K562 (cell line): ENCODE data around the gene ZNF622. TPM values are rescaled to one million over a fixed set of nuclear protein-coding genes. Genes with fewer than 3 reads are reported as not detected.

Experiments used
- ATAC-seq: fragments of 200-7000 bp; cut with Tn5 transposase; 3 replicates; pipeline ENCODE4 v1.9.1; 2020; ENCODE audit warnings: moderate library complexity
- BruUV-seq: library from RNA; stranded (reverse); fragments of 400-500 nt; replicated peaks from 2 replicates; lab custom pipeline; 2021; lab: Mats Ljungman, UMichigan
- CTCF ChIA-PET: fragments of 300-600 bp; formaldehyde crosslinking; extraction: SDS; loops from one replicate; lab custom pipeline; 2021; ENCODE audit warnings: low intra/inter-chr PET ratio; lab: Yijun Ruan, JAX
- POLR2A ChIA-PET: fragments of 300-600, 350-650 bp; sonication (Branson Sonifier 250); formaldehyde crosslinking; extraction: SDS; loops from one replicate; lab custom pipeline; 2021; ENCODE audit warnings: antibody characterized with exemption, inconsistent platforms; lab: Yijun Ruan, JAX
- DNase-seq, 4 experiments: peaks; one replicate each; pipeline versions ENCODE4 v3.0.0 to v3.0.0-alpha.2; 2011 to 2018; ENCODE audit warnings: low spot score in 3 of 4, mixed read lengths in 3 of 4; ENCODE audit errors: extremely low read depth in 1 of 4
- FAIRE-seq: peaks from 2 replicates; lab custom pipeline; 2011; peaks lifted over from hg19 to GRCh38; lab: Jason Lieb, UNC
- H2AFZ ChIP-seq: 2 replicates; pipeline ENCODE4 v1.6.0; 2011; ENCODE audit warnings: low read depth, low read length, control low read depth, inconsistent platforms
- H3K27ac ChIP-seq: fragments of 200-600 bp; 3 replicates; pipeline ENCODE4 v1.8.0; 2011; ENCODE audit warnings: low read depth, mild to moderate bottlenecking, control low read depth, inconsistent platforms, low read length, moderate library complexity, mixed read lengths; ENCODE audit errors: extremely low read depth
- H3K27me3 ChIP-seq, 2 experiments: fragments of 300-600 bp in 1 of 2; 2 replicates in 1 of 2; 3 replicates in 1 of 2; pipeline versions ENCODE4 v1.6.0 to v1.8.0; 2011; ENCODE audit warnings: inconsistent platforms in 2 of 2, low read length in 2 of 2, mild to moderate bottlenecking in 1 of 2, mixed read lengths in 1 of 2, moderate library complexity in 1 of 2; ENCODE audit not compliant: control insufficient read depth in 2 of 2, insufficient read depth in 2 of 2
- H3K36me3 ChIP-seq: fragments of 300-600 bp; 3 replicates; pipeline ENCODE4 v1.8.0; 2011; ENCODE audit warnings: mild to moderate bottlenecking, low read length, inconsistent platforms; ENCODE audit not compliant: control insufficient read depth, insufficient read depth
- H3K4me1 ChIP-seq, 2 experiments: fragments of 200-600 bp in 1 of 2; replicated peaks in 1 of 2; 2 replicates in 1 of 2; 3 replicates in 1 of 2; pipeline versions ENCODE4 v1.5.1 to v1.8.0; 2011; ENCODE audit warnings: inconsistent platforms in 2 of 2, low read length in 2 of 2, mild to moderate bottlenecking in 1 of 2, mixed read lengths in 1 of 2, moderate library complexity in 1 of 2; ENCODE audit not compliant: control insufficient read depth in 2 of 2, insufficient read depth in 2 of 2
- H3K4me2 ChIP-seq: 2 replicates; pipeline ENCODE4 v1.6.1; 2011; ENCODE audit warnings: low read length, control low read depth, inconsistent platforms, mixed read lengths; ENCODE audit not compliant: insufficient read depth
- H3K4me3 ChIP-seq: fragments of 200-600 bp; sonication (generic), shearing (Covaris generic); 2 replicates; pipeline ENCODE4 v1.5.1; 2016; ENCODE audit warnings: control low read depth, inconsistent platforms
- H3K79me2 ChIP-seq: fragments of 200-600 bp; 3 replicates; pipeline ENCODE4 v1.8.0; 2011; ENCODE audit warnings: low read length, inconsistent platforms; ENCODE audit not compliant: control insufficient read depth, insufficient read depth
- H3K9ac ChIP-seq, 2 experiments: 2 replicates each; pipeline versions ENCODE4 v1.6.0 to v1.6.1; 2011; ENCODE audit warnings: low read depth in 2 of 2, low read length in 2 of 2, control low read depth in 1 of 2, inconsistent platforms in 1 of 2, mild to moderate bottlenecking in 1 of 2, mixed read lengths in 1 of 2; ENCODE audit not compliant: insufficient read depth in 1 of 2
- H3K9me1 ChIP-seq: one replicate; pipeline ENCODE4 v1.6.0; 2011; ENCODE audit warnings: inconsistent platforms, mild to moderate bottlenecking, low read length, moderate library complexity; ENCODE audit not compliant: control insufficient read depth, insufficient read depth
- H3K9me3 ChIP-seq: replicated peaks from 2 replicates; pipeline ENCODE4 v1.5.1; 2011; ENCODE audit warnings: low read depth, low read length, inconsistent platforms; ENCODE audit not compliant: control insufficient read depth, insufficient read depth
- H4K20me1 ChIP-seq: replicated peaks from 2 replicates; pipeline ENCODE4 v1.6.1; 2011; ENCODE audit warnings: low read length, inconsistent platforms, mixed read lengths; ENCODE audit not compliant: control insufficient read depth, insufficient read depth
- BRD4 ChIP-seq: fragments of 200-600 bp; sonication (generic); IDR thresholded peaks from 2 replicates; pipeline ENCODE4 v1.6.1; 2017; ENCODE audit warnings: inconsistent platforms
- HEY1 ChIP-seq: fragments of 250-450 bp; sonication (Bioruptor Pico); IDR thresholded peaks from 2 replicates; pipeline ENCODE4 v1.5.0; 2020; ENCODE audit warnings: mild to moderate bottlenecking, moderate library complexity, borderline replicate concordance
- MYC ChIP-seq, 2 experiments: fragments of 250-450 bp in 1 of 2; sonication (Bioruptor Pico) in 1 of 2; IDR thresholded peaks; 2 replicates each; pipeline versions ENCODE4 v1.5.1 to v1.6.1; 2012 to 2021; ENCODE audit warnings: low read depth in 2 of 2, borderline replicate concordance in 1 of 2, improper control_type of control experiment in 1 of 2, low read length in 1 of 2, mild to moderate bottlenecking in 1 of 2, moderate library complexity in 1 of 2
- NFIC ChIP-seq: fragments of 450-650 bp; IDR thresholded peaks from 2 replicates; pipeline ENCODE4 v1.6.1; 2017; ENCODE audit warnings: mild to moderate bottlenecking, inconsistent platforms
- ZC3H4 ChIP-seq: sonication (generic); formaldehyde crosslinking; IDR thresholded peaks from 2 replicates; pipeline ENCODE4 v1.9.0; 2021; ENCODE audit warnings: missing genetic modification reagents, borderline replicate concordance
- ZKSCAN3 ChIP-seq: fragments of 250-450 bp; sonication (Bioruptor Pico); IDR thresholded peaks from 2 replicates; pipeline ENCODE4 v1.4.0; 2020
- ZNF197 ChIP-seq: fragments of 200-800 bp; sonication (Bioruptor generic); IDR thresholded peaks from 2 replicates; pipeline ENCODE4 v1.6.1; 2016; ENCODE audit warnings: low read depth, missing genetic modification characterization, missing compliant biosample characterization
- WGBS: fragments of 100-300 bp; shearing (Covaris generic); methylation state at CpG from one replicate; pipeline ENCODE4 v1.1.6; 2016; ENCODE audit warnings: low coverage, mixed read lengths; ENCODE audit not compliant: insufficient coverage; ENCODE audit errors: missing lambda C conversion rate; 5-methylcytosine and 5-hydroxymethylcytosine counted together
- in situ Hi-C: fragments of 300-500 bp; cut with MboI; formaldehyde crosslinking; loops from 4 replicates; pipeline ENCODE4 v1.15.0; 2018; ENCODE audit warnings: inconsistent platforms, mixed read lengths
- intact Hi-C: fragments of 100-400 bp; cut with micrococcal nuclease; formaldehyde crosslinking; loops from 2 replicates; pipeline ENCODE4 v1.14.2; 2022
- polyA plus RNA-seq, 8 experiments: library from polyadenylated mRNA; depleted of rRNA in 4 of 8; stranded (reverse) in 5 of 8; unstranded in 3 of 8; fragments of >200 nt; fragmentation: Nextera tagmentation in 2 of 8; fragmentation: Illumina TruSeq in 1 of 8; extraction: Ambion mirVana in 2 of 8; extraction: Trizol in 1 of 8; gene quantifications; 2 replicates each; pipeline versions ENCODE4 v1.2.1 to v1.2.3, GENCODE V29; 2011 to 2014; ENCODE audit warnings: inconsistent platforms in 1 of 8, missing spikeins in 1 of 8
- total RNA-seq, 7 experiments: library from RNA; depleted of rRNA in 6 of 7; stranded (reverse); fragments of >200 nt in 6 of 7; fragmentation: Illumina TruSeq in 2 of 7; extraction: Trizol in 2 of 7; gene quantifications; 2 replicates each; pipeline versions ENCODE4 v1.2.1 to v1.2.3, GENCODE V29; 2011 to 2021; ENCODE audit warnings: low replicate concordance in 1 of 7
- TF ChIP-seq, protein P1 (sequence below): sonication (generic); formaldehyde crosslinking; IDR thresholded peaks from 2 replicates; pipeline ENCODE4 v1.8.1; 2023; ENCODE audit warnings: missing genetic modification reagents, mild to moderate bottlenecking, borderline replicate concordance

The ZNF622 gene
- total and polyA plus RNA-seq, 9 of the 15 experiments (the other 6 are each of a cell fraction or from before 2014, with no cell fraction given): 9.6 to 51.5 (median 32.3) TPM

DNA sequence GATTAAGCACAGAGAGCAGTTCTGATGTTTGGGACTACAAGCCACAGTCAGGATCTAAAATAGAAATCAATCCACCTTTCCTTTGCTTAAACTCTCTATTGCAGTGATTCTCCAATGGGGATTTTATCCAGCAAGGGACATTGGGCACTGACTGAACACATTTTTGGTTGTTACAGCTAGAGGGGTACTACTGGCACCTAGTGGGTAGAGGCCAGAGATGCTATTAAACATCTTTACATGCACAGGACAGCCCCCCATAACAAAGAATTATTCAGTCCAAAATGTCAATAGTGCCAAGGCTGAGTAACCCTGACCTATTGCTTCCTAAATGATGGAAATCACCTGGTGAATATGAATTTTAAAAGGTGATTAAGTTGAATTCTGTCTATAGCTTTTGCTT is 12.0 kb downstream of the ZNF622 start (continued):
- TF ChIP-seq, protein P1, sequence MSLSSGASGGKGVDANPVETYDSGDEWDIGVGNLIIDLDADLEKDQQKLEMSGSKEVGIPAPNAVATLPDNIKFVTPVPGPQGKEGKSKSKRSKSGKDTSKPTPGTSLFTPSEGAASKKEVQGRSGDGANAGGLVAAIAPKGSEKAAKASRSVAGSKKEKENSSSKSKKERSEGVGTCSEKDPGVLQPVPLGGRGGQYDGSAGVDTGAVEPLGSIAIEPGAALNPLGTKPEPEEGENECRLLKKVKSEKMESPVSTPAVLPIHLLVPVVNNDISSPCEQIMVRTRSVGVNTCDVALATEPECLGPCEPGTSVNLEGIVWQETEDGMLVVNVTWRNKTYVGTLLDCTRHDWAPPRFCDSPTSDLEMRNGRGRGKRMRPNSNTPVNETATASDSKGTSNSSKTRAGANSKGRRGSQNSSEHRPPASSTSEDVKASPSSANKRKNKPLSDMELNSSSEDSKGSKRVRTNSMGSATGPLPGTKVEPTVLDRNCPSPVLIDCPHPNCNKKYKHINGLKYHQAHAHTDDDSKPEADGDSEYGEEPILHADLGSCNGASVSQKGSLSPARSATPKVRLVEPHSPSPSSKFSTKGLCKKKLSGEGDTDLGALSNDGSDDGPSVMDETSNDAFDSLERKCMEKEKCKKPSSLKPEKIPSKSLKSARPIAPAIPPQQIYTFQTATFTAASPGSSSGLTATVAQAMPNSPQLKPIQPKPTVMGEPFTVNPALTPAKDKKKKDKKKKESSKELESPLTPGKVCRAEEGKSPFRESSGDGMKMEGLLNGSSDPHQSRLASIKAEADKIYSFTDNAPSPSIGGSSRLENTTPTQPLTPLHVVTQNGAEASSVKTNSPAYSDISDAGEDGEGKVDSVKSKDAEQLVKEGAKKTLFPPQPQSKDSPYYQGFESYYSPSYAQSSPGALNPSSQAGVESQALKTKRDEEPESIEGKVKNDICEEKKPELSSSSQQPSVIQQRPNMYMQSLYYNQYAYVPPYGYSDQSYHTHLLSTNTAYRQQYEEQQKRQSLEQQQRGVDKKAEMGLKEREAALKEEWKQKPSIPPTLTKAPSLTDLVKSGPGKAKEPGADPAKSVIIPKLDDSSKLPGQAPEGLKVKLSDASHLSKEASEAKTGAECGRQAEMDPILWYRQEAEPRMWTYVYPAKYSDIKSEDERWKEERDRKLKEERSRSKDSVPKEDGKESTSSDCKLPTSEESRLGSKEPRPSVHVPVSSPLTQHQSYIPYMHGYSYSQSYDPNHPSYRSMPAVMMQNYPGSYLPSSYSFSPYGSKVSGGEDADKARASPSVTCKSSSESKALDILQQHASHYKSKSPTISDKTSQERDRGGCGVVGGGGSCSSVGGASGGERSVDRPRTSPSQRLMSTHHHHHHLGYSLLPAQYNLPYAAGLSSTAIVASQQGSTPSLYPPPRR (CRISPR knock-in tag): no peak
- TF ChIP-seq NFIC (no peak), MYC (IDR thresholded peaks at IDR 0.05; ENCODE audit: low read depth, low read length) (no peak), MYC (CRISPR knock-in tag; IDR thresholded peaks at IDR 0.05; ENCODE audit: borderline replicate concordance, low read depth) (no peak)

DNA sequence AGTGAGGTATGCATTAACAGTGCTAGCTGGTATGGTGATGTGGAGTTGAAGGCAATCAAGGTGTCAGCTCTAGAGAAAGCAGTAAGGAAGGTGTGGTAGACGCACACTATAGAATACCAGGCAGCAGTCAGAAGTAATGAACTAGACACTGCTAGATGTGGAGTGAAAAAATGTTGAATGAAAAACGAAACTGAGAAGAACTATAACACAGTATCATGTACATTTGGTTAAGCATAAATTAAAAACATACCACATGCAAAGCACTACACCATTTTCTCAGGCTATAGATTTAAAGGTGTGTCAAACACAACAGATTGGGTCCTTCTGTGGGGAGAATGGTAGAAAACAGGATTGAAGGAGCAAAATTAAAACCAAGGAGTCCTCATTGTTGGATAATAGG is 15.4 kb downstream of the ZNF622 start:
- WGBS: 47% methylated on average over 2 of the region's 2 CpGs
- H3K36me3 ChIP-seq: peaks cover 69% of the 10 kb centered on the region
- H3K27ac ChIP-seq: no peak overlapping the region
- H3K9me1 ChIP-seq: no peaks in the 10 kb centered on the region
- no peak for FAIRE-seq
- intact Hi-C loops (no loop called here), in situ Hi-C loops (loop anchor here (10.0 kb wide), 2 partner anchors 95 to 285 kb away; no protein-coding TSS in a partner anchor)
- no peaks in the 10 kb centered on the region for H3K9me3 ChIP-seq
- H3K9ac ChIP-seq: no peak overlapping the region
- H2AFZ ChIP-seq: no peak overlapping the region
- CTCF ChIA-PET: no interaction called here
- no peaks in the 10 kb centered on the region for H4K20me1 ChIP-seq
- TF ChIP-seq ZKSCAN3 (no peak), ZNF197 (CRISPR knock-in tag) (no peak), BRD4 (no peak), HEY1 (no peak), ZC3H4 (CRISPR knock-in tag) (no peak)
- TF ChIP-seq, all 486 proteins: peak for 0
- H3K79me2 ChIP-seq: peaks cover 14% of the 10 kb centered on the region
- H3K4me1 ChIP-seq: peaks cover 0 to 4% of the 10 kb centered on the region in 2 experiments; a peak in 2 of 5 replicates
- POLR2A ChIA-PET: no interaction called here
- no peak overlapping the region for H3K4me2 ChIP-seq
- ATAC-seq (no peak), DNase-seq (no peak)
- no TSS peak for BruUV-seq
- no peaks in the 10 kb centered on the region for H3K27me3 ChIP-seq
- H3K4me3 ChIP-seq: no peak overlapping the region
